HG02970 (cell line): ENCODE data around the gene DOCK3.
"Not testable (repeated sequence)": the region's sequence is repeated elsewhere in the genome, so short reads cannot be mapped to it uniquely, and the experiment has no call there.

Experiments used
- ATAC-seq: cut with Tn5 transposase; IDR thresholded peaks from one replicate; pipeline ENCODE4 v1.9.1; 2021; ENCODE audit warnings: mild to moderate bottlenecking, moderate library complexity, moderate number of reproducible peaks; ENCODE audit not compliant: unreplicated experiment, low FRiP score

The DOCK3 gene

DNA sequence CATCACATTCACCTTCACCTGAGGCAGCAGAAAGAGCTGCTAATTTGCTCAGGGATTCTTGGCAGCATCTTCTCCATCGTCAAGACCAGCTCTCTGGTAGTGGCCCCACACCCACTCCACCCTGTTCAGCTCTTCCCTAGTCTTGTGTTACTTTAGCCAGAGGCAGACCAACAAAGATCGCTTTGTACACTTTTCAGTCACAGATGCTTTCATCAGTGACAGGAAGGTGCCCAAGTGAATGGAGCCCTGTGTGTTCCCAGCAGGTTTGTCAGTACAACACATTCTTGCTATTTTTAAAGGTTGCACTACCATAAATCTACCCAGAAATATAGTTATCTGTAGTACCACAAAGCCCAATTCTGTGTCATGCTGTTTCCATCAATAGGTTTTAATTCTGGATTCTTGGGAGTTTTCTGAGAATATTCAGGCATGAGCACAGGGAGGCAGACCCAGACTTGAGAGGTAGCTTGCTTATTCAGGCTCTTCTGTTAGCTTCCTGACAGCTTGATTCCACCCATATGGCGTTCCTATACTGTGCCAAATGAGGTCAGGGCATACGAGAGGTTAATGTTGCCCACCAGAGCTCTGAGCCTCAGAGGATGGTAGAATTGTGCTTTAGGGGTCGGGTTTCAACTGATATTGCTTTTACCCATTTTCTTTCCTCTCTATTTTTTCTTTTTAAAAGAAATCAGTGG lies 600.5 kb downstream of the DOCK3 start:
- no peak for ATAC-seq

DNA sequence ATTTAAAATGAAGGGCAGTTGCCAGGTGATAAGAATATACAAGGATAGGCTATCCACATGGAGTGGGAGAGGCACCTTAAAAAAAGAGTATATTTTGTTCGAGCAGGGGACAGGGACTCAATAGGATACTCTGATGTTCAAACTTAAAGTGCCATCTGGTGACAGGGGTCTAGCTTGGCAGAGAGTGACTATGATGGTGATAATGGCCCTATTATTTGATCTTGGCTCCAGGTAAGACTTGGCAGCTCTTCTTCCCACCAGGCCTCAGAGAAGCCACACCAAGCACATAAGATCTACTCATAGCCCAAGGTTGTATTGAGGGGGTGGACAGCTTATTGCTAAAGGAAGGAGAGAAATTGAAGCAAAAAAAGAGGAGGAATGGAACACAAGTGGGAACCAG lies 601.3 kb downstream of the DOCK3 start:
- ATAC-seq, result no peak

DNA sequence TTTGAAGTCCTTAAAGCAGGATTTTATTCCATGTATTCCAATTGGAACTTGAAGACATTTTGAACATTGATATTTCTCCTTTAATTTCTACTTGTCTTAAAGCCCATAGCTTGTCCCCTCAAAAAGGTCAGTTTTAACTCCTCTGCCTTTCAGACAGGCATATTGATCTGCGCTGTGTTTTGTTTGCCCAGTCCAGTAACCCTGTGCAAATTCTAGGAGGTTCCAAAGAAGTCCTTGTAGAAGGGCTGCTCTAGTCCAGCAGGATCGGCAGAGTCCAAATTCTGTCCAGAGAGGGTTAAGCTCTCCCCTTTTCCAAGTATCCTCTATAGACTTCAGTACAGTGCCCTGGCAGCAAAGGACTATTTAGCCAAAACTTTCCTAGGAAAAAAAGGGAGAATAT lies 604.7 kb downstream of the DOCK3 start:
- ATAC-seq, result no peak

DNA sequence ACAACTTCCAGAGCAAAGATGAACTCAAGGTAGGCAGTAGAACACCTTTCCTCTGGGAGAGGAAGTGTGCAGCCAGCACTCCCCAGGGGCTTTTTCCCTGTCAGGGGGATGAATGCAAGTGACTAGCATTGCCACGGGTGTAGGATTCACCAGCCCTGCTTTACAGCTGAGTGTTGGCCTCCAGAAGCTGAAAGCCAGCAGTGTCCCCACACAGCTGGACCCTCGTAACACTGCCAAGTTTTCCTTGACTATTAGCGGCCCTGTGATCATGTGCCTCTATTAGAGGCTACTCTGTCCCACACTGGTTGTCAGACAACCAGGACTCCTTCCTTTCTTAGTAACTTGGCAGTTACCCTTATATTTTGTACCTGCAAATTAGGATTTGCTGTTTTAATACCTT lies 605.4 kb downstream of the DOCK3 start:
- ATAC-seq, result no peak

DNA sequence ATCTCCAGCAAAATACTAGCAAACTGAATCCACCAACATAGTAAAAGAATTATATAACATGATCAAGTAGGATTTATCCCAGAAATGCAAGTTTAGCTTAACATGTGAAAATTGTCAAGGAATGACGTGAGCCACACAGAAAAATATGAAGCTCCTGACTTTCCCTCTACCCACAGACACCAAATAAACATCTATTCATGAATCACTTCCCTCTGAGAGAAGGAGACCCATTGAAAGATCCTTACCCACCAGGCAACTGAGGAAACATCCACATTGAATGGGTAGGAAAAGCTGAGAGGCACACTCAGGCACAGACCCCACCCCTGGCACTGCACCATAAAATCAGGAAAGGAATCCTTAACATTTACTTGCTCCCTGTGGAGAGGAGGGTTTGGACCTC lies 608.2 kb downstream of the DOCK3 start:
- no peak for ATAC-seq

DNA sequence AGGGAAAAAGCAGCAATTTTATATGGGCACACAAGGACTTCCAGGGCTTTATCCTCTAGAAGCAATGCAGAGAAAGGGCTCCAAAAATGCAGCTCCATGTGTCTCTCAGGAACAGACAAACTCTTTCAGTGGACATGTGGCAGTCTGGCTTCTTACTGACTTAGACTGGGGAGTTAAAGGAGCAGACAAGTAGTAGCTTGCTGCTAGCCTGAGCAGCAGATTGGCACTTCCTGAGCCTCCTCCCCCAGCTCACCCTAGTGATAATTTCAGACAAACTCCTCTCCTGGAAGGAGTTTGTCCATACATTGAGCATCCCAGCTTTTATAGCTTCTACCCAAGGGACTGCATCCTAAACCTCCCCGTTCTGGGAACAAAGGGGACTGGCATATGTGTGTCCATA lies 608.7 kb downstream of the DOCK3 start:
- ATAC-seq, result no peak

DNA sequence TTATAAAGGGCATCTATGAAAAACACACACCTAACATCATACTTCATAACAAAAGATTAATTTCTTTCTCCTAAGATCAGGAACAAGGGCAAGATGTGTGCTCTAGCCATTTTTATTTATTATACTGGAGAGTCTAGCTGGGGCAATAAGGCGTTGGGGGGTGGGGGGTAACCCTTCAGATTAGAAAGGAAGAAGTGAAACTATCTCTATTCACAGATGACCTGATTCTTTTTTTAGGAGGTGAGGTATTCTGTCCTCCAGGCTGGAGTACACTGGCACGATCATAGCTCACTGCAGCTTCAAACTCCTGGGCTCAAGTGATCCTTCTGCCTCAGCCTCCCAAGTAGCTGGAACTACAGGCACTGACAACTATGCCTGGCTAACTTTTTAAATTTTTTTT lies 620.9 kb downstream of the DOCK3 start:
- no peak for ATAC-seq

DNA sequence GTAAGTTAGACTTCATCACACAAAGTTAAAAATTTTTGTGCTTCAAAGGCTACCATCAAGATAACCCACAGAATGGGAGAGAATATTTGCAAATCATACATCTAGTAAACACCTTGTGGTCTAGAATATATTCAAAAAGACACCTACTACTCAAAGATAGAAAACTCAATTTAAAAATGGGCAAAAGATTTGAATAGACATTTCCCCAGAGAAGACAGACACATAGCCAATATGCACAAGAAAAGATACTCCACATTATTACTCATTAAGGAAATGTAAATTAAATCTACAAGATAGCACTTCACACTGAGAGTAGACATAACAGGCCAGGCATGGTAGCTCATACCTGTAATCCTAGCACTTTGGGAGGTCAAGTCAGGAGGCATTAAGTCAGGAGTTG lies 622.6 kb downstream of the DOCK3 start:
- no peak for ATAC-seq

DNA sequence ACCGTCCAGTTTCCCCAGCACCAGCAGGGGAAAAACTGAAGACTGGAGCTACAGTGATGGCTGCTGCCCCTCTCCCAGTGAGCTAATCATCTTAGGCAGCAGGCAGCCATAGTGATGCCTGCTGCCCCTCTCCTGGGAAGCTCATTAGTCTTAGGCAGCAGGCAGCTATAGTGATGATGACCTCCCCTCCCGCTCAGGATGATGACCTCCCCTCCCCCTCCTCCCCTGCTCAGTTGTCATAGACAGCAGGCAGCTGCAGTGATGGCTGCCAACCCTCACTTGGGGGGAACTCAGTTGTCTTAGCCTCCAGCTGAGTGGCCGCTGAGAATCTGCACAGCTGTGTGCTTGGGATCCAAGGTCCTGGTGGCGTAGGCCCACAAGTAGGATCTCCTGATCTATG lies 629.5 kb downstream of the DOCK3 start:
- no peak for ATAC-seq

DNA sequence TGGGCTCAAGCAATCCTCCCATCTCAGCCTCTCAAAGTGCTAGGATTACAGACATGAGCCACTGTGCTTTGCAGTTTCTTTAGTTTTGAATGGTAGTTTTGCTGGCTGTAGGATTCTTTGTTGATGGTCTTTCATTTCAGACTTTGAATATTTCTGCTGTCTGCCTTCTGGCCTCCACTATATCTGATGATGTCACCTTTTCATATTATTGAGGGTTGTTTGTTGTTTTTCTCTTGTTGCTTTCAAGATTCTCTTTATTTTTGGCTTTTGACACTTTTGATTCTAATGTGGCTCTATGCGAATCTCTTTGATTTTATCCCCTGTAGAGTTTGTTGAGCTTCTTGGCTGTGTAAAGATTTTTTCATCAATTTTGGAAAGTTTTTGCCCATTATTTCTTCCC lies 631.4 kb downstream of the DOCK3 start:
- ATAC-seq, result no peak

DNA sequence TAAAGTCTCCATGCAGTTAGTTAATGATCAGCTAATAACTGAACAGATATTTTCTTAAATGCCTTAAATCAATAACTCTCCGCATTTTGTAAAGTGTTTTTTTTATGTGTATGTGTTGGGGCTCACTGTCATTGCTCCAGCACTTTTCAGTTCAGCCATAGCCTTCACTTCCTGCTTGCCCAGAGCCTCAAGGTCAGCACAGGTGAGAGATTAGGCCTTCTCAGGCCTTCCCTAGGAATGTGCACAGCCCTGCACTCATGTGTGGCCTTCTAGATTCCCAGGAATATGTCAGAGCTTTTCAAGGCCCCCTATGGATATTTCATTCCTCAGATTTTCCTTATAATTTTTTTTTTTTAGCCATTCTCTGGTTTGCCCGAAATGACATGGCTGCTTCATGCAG lies 632.7 kb downstream of the DOCK3 start:
- no peak for ATAC-seq

DNA sequence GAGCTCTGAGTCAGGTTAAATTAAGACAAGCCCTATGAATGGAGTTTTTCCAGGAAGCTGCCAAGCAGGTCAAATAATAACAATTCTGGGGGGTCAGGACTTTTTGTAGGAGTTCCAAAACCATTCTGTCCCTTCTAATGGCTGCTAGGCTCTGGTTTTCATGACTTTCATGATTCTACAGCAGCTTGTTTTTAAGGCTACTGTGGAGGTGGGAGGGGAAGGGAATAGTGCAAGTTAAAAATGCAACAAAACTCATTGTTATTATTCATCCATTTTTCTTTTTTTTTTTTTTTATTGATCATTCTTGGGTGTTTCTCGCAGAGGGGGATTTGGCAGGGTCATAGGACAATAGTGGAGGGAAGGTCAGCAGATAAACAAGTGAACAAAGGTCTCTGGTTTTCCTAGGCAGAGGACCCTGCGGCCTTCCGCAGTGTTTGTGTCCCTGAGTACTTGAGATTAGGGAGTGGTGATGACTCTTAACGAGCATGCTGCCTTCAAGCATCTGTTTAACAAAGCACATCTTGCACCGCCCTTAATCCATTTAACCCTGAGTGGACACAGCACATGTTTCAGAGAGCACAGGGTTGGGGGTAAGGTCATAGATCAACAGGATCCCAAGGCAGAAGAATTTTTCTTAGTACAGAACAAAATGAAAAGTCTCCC lies 633.3 kb downstream of the DOCK3 start:
- not testable (repeated sequence) for ATAC-seq

DNA sequence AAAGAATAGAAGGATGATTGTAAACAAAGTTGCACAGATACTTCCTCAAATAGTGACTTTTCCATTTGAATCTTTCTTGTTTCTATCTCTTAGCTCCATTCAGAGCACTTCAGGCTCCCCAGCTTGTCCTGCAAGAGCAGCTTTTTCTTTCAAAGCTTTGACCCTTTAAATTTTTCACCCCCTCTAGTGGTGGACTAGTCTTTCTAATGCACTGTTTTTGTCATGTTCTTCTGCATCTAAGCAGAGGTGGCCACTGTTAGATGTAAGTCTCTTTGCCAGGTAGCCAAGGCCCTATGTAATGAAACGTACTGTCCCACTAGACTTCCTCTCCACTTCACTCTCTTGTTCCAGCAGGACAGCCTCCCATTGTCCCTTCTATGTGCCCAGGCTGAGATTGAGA lies 636.3 kb downstream of the DOCK3 start:
- no peak for ATAC-seq

DNA sequence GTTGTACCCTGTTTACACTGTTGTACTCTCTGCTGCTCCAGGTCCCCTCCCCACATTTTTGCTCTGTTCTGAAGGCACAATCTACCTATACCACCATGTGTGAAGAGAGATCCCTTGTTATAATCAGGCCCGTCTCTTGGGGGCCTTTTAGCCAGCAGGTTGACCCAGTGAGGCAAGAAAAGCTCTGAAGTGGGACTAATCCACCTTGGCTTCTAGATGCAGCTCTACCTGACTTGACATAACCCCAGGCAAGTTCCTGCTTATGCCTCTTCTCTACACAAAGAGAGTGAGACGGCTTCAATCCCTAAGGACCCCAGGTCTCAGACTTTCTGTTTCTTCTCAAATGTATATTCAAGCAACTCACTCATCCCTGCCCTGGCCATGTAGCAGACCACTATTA lies 653.5 kb downstream of the DOCK3 start:
- ATAC-seq, result no peak

DNA sequence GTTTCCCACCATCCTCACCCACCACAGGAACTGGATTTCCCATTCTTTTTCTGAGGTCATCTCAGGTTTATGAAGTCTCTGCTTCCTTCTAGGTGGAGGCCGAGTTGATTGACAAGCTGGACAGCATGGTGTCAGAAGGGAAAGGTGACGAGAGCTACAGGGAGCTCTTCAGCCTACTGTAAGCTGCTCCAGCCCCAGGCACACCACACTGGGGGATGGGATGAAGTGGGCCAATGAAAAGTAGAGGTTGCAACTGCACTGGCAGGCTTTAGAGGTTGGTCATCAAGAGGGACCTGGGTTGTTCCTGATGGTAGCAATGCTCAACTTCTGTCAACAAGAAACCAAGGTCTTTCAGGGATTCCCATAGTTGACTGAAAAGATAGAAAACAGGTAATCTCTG lies 655.3 kb downstream of the DOCK3 start:
- ATAC-seq, result no peak

DNA sequence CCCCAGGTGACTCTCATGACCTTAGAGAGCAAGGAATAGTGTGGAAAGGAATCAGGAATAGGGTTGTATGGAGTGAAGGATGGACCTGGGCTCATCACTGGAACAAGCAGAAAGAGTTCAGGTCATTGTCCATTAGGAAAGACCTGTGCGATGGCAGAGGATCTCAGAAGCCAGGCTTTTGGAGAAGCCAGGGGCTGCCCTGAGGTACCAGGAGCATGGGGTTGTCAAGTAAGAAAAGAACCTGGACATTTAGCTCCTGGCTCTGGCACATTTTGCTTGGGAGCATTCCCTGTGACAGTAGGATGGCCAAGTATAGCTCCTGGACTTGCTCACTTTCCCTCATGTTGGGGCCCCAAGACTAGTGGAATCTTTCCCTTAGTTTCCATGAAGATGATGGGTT lies 657.4 kb downstream of the DOCK3 start:
- no peak for ATAC-seq

DNA sequence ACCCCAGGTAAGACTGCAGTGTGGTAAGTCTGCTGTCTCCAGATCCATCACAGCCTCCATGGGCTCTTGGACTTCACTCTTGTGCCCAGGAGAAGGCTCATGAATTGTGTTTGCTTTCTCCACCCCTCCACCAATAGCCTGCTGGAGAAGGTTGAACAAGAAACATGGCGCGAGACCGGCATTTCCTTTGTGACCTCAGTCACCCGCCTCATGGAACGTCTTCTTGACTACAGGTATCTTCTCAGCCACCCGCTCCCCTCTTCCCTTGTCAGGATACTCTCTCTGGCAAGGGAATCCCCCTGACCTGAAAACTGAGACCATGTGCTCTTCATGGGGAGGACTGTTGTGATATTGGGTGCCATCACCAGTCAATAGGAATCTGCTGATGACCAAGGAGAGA lies 658.3 kb downstream of the DOCK3 start:
- ATAC-seq, result no peak

DNA sequence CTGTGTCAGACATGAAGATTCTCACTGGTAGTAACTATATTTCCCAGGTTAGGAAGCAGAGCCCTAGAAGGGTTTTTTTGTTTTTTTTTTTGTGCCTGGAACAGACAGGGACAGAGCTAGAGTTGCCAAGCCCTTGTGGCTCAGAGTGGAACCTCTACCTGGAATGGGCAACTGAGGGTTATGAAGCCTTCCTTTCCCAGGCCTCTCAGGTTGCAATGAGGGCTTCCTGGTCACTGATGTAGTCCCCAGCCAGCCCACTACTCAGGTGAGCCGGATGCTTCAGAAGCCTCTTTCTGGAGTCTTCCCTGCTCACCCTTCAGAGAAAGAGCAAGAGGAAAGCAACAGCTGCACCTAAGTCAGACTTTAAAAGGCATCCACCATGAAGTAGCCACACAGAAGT lies 661.5 kb downstream of the DOCK3 start:
- no peak for ATAC-seq

DNA sequence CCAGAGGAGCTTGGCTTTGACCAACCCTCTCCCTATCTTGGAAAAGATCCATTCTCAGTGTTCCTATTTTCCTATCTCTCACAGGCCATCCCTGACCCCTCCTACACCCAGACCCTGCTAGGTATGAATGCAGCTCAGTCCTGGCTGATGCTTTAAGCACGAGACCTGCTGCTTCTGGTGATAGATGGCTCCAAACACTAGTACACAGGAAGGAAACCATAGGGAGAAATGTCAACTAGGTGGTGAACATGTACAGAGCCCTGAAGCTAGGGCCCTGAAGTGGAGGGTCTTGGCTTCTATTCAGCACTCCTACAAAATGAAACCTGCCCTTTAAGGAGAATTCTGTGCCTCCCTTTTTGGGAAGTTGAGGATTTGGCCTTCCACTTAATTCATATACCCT lies 662.9 kb downstream of the DOCK3 start:
- no peak for ATAC-seq

DNA sequence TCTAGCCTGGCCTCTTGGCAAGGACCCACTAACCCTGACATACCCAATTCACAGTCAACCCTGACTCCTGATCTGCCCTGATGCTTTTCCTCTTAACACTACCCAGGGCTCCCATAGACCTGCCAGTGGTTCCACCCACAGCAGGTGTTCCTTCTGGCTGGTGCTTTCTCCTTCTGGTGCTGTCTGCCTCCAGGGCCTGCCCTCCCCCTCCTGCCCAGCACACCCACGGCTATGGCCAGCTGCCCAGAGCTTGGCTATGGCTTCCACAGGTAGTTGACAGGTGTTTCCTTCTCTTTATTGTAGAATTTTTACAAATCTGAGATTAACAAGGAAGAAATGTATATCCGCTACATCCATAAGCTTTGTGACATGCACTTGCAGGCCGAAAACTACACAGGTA lies 663.9 kb downstream of the DOCK3 start:
- no peak for ATAC-seq

DNA sequence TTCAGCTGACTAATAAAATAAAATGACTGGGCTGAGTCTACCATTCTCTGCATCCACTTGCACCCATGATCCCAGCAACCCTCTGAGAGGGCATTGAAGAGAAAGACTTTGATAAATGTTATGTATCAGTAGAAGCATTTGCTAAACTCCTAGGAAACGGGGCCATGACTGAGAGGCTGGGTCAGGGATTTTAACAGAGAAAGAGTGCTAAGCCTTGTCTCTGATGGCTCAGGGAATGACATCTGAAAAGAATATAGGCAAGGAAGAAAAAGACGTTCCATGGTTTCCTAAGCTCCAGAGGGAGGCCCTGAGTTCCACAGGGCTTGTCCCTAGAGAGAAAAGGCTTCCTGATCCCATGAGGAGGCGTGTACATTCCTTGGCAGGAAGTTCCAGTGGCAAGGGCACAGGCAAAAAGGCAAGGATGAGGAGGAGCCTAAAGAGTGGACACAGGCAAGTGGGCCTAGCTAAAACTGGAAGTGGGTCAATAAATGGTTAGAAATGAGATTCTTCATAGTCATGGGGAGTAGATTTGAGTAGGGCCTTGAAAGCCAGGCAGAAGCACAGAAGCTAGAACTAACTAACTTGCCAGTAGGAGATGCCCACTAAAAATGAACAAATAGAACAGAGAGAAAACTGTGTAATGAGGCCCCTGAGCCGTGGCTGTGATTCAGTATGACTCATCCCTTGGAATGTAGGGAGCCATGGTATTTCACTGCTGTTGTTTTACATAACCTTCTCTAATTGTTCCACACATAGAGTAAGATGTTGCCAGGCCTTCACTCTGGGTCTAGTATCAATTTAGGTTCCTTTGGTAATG lies 665.5 kb downstream of the DOCK3 start:
- no peak for ATAC-seq
